Stimulated activated naive CD8-positive, alpha-beta T cell treated with anti-CD3 and anti-CD28 coated beads, Interleukin-15, Interleukin-2, amounts not matched to agents 100 U/mL and 50 U/mL, for 24 hours (primary cell): ENCODE data around the gene ZNF512B.
"Not testable (repeated sequence)": the region's sequence is repeated elsewhere in the genome, so short reads cannot be mapped to it uniquely, and the experiment has no call there.

ENCODE experiments used
- ATAC-seq: fragments of 150-1000 bp; cut with Tn5 transposase; one replicate; pipeline ENCODE4 v1.10.0; 2021
- DNase-seq: peaks from one replicate; pipeline ENCODE4 v3.0.0; 2021

Gene ZNF512B

DNA sequence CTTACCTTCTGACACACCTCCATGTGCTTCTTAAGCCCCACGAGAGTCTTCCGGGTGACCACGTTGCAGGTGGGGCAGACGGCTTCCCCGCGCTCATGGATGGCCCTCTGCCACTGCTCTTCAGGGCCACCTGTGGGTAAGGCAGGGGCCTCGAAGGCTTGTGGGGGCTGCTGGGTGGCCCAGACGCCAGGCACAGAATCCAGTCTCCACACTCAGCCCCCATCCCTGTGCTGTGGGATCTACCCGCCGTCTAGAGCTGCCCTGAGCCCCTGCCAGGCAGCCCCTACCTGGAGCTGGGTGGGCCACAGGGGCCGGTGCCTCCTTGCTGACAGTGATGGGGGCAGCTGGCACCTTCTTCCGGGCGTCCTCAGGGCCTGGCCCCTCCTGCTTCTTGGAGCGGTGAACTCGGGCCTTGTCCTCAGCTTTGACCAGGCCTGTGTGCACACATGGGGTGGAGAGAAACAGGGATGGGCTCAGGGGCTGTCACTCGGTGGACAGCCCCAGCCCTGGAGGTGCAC is 5.9 kb downstream of the ZNF512B start:
- ATAC-seq (no peak), DNase-seq (no peak)

DNA sequence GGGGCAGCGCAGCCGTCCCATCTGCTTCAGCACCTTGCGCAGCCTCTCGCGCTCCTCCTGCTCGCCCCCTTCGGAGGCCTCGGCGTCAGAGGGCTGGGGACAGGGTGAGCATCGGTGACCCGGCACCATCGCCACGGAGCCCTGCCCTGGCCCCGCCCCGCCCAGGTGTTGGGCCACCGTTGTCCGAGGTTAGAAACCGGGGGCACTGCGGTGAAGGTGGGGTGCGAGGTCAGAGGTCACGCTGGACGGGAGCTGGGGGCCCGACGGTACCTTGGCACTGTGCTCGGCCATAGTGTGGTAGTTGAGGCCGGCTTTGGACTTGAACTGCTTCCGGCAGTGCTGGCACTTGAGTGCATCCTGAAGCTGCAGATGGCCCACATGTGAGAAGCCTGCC is 6.4 kb downstream of the ZNF512B start:
- ATAC-seq (no peak), DNase-seq (no peak)

DNA sequence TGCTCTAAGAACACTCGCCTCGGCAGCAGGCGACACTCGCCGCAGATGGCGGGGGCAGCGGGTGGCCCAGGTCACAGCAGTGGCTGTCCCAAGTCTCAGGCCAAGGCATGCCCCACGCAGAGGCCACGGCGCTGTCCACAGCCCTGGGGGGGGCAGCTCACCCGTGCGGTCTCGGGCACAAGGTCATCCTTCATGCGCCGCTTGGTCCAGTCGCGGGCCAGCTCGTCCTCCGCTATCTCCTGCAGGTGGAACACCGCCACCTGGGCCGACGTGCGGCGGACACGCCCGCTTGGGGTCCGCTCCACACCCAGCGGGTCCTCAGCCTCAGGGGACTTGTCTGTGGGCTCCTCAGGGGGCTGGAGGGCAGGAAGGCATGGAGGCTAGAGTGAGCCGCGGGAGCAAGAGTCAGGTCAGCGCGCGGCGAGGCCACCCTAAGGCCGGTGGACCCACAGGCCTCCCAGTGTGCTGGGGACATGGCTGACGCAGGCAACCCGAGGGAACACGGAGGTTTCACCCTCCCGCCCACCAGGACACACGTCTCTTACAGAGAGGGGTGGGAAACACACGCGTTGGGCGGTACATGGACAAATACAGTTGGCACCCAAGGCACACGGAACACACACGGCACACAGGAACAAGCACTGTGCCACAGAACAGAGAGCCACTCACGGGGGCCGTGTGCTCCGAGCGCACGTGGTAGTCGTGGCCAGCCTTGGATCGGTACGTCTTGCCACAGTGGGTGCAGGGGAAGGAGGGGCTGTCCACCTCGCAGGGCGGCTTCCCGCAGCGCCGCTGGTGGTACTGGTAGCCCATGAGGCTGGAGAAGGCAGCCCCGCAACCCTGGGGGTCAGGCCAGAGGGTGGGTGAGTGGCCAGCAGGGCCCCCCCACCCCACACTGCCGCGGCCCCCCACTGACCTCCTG is 7.0 kb downstream of the ZNF512B start:
- DNase-seq, result no peak
- no peak for ATAC-seq

- no peak for ATAC-seq
Observed at GRCh38 chr20:63961664-63962425, 7.9 kb downstream of the ZNF512B start.

DNA sequence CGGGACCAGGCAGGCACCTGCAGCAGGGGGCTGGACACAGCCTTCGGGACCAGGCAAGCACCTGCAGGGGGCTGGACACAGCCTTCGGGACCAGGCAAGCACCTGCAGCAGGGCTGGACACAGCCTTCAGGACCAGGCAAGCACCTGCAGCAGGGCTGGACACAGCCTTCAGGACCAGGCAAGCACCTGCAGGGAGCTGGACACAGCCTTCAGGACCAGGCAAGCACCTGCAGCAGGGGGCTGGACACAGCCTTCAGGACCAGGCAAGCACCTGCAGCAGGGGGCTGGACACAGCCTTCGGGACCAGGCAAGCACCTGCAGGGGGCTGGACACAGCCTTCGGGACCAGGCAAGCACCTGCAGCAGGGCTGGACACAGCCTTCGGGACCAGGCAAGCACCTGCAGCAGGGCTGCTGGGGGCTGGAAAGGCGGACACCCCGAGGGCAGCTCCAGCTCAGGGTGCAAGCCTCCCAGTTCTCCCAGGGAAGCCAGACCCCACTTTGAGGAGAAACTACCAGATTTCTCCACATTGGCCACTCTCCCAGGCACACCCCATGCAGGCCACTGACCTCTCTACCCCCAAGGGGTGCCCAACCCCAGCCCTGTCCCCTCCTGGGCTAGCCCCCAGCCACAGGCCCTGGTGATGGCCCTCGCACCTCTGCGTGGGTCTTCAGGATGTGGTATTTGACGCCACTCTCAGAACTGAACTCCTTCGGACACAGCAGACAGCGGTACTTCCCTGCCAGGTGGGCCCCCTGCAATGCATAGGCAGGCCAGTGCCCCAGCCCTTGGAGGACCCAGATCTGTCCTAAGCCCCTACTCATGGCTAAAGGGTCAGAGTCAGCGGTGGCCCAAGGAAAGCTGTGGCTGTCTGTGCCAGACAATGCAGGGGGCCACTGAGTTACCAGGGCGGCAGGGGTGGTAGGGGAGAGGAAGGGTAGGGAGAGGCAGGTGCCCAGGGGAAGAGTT is 8.8 kb downstream of the ZNF512B start:
- ATAC-seq, DNase-seq: not testable (repeated sequence)

More at GRCh38 chr20:63961664-63962425, 7.9 kb downstream of the ZNF512B start:
- DNase-seq, result no peak

DNA sequence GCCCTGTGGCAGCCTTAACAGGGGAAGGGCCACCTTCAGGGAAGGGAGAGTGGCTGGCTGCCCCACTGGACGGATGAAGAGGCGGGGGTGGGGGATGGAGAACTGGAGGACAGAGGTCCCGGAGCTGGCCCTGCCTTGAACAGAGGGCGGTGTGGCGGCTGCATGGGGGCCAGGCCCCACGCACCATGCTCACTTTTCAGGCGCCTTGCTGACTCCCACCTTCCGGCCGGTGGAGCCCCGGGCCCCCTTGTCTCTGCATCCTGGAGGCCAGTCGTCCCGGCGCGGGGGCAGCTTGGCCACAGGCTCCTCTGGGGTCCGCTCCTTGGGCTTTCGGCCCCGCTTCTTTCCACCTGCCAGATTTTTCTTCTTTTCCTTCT is 10.0 kb downstream of the ZNF512B start:
- no peak for ATAC-seq
- DNase-seq, result no peak

DNA sequence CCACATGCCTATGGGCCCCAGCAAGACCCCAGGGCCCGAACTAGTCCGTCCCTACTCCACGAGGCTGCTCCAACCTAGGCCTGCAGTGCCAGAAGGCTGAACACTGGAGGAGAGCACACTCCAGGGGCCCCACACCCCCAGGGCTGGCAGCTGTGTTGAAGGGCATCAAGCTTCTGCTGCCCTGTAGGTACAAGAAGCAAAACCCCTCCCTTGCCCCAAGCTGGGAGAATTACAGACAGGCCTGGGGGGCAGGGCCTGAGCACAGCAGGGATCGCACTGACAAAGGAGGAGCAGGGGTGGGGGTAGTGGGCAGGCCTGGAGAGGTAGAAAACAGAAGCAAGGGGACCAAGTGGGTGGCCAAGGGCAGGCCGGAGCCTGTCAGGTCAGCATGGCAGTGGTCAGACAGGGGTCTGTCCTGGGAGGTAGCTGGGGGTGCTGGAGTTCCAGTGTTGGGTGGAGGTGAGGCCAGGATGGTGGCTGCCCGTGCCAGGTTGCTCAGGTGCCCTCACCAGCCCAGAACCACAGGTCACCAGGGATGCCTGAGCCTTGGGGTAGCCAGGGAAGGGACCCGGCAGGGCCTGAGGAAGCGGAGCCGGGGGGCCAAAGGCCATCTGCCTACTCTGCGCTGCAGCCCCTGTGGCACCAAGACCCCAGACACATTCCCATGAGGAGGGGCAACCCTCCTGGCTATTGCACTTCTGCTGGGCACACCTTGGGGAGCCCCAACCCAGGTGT is 10.6 kb downstream of the ZNF512B start:
- ATAC-seq, result no peak
- DNase-seq, result no peak

DNA sequence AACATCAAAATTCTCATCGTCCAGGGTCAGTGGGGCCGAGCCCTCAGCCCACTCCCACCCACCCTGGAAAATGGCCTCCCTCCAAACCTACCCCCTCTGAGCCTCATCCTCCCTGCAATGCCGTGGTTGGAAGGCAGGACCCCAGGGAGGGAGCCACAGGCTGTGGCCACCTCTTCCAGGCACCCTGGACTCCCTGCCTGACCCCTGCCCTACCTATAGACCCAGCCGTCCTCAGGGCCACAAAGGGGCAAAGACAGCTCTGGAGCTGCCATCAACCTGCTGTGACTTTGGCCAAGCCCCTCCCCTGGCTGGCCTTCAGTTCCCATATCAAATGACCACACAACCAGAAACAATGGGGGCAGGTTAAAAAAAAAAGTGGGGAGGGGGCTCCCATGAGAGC is 11.3 kb downstream of the ZNF512B start:
- DNase-seq (no peak), ATAC-seq (no peak)

DNA sequence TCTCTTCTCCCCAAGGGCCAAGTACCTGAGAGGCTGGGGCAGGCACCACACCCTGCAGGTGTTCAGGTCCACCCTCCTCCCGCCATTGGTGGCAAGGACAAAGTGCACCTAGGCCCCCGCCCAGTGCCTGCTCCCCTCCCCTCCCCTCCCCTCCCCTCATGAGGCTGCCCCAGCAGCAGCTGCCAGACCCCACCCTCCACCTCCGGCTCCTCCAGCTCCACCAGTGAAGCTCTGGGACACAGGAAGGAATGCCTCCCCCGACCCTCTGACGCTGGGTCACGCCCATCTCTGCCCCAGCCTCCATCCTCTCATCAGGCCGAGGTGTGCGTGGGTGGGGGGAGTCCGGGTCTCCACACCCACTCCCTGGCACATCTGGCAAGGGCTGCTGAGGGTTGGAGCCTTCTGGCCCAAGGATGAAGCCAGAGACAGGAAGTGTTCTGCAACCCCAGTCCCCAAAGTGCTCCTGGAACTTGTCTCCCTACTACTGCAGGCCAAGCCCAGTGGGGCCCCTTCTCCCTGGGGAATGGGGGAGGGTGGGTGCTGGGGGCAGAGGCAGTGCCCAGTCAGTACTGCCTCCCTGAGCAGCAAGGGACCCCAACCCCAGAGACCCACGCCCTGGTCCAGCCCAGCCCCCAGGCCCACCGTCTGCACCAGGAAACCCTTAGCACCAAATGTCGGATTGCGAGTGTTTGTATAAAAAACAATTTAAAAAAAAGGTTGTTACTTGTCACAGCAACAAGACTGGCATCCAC is 11.9 kb downstream of the ZNF512B start:
- DNase-seq, result peak; percentile 62
- no peak for ATAC-seq

DNA sequence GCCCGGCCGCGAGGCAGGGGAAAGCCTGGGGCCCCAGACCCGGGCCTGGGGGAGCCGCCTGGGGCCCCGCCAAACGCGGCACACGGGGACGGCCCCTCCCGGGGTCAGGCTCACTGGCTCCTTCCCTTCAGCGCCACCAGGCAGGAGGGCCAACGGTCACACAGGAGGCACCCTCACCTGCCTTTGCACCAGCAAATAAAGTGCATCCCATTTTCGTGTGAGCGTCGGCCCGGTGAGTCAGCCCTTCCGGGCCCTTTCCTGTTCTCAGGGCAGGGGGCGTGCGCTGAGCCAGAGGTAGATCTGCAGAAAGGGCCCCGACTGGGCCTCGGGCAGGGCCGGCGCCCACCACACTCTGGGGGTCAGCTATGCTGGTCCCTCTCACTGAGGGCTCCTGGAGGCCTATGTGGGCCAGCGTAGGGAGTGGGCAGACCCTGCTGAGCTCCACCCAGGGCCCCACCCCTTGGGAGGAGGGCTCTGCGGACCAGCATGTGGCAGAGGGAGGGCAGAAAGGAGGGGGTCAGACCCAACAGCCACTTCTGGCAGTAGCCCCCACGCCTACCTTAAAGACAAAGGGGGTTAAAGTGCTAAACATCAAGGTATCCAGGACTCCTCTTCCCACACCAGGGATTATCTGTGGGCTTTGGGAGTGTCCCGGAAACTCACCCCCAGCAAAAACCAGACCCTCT is 12.6 kb downstream of the ZNF512B start:
- ATAC-seq (peak; percentile 55), DNase-seq (peak; percentile 75)

DNA sequence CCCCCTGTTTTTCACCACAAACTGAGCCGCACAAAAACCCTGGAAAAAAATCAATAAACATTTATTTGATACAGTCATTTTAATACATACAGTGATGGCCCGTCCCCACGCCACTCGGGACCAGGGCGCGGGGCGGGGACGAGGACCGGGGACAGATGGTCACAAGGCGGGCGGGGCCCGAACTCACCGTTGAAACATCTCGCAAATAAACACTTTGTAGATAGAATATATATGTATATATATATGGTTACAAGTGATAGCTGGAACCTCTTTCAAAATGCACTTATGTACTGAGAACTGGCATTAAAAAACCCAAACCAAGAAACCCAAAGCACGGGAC is 13.1 kb downstream of the ZNF512B start:
- no peak for DNase-seq
- peak; percentile 1 for ATAC-seq

GRCh38 chr20:63955827-63956663 is 13.7 kb downstream of the ZNF512B start, which contains the start of gene UCKL1:
UCKL1 (minus strand) TSS chr20:63956416; CDS start chr20:63956372, 44 bp downstream.
- DNase-seq (peak; percentile 90), ATAC-seq (peak; percentile 83)

DNA sequence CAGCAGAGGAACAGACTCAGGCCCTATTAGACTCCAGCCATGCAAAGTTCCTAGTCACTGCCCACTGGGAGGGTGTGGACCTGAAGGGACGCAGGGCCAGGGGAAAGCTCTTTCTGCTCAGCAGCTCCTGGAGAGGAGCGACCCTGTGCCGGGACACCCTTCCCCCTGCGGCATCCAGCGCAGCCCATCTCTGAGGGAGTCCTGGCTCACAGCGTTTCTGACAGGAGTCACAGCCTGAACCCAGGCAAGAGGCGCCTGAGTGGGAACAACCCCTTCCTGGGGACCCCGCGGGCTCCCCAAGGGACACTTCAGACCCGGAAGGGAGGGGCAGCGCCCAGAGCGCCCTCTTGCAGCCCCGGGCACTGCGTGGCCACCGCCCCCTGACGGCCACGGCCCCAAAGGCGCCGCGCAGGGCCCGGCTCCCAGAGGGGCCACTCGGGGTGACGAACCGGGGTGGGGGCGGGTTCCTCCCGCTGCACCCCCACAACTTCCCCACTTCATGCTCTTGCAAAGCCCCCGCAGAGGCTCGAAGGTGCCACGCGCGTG is 14.4 kb downstream of the ZNF512B start:
- no peak for ATAC-seq
- DNase-seq, result peak; percentile 55

DNA sequence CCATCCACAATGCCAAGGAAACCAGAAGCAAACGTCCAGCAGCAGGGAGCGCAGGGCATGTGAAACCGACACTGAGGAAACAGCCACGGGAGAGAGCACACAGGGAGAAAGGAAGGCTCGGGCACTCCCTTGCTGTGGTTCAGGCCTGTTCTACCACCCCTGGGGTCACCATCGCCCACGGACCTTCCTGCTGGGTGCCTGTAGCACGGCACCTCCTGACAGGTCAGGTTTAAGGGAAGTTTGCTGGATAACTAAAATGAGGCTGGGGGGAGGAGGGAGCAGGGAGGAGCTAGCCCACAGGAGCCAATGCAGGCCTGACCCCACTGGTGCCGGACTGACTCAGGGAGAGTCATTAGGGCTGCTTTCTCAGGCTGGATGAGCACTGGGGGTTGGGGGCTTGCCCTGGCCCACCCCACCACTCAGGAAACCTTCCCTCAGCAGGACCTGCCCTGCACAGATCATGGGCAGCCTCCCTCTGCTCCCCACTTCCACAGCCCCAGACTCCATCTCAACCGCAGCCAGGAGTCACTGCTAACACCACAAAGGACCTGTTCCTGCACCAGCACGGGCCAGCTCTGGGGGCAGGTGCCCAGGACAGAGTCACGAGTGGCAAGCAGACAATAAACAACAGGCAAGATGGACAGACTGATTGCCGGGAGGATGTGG is 15.8 kb downstream of the ZNF512B start:
- no peak for DNase-seq
- no peak for ATAC-seq

DNA sequence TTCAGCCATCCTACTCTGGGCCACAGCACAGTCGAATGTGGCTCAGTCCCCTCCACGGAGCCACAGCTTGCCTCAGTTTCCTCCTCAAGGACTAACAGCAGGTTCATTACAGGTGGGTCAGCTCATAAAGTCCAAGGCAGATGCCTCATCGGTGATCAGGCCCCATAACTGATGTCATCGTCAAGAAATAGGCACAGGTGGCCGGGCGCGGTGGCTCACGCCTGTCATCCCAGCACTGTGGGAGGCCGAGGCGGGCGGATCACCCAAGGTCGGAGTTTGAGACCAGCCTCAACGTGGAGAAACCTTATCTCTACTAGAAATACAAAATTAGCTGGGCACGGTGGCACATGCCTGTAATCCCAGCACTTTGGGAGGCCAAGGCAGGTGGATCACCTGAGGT is 17.0 kb downstream of the ZNF512B start:
- ATAC-seq (no peak), DNase-seq (no peak)

- DNase-seq (no peak), ATAC-seq (no peak)
Observed at GRCh38 chr20:63952210-63952535, 17.6 kb downstream of the ZNF512B start.

GRCh38 chr20:63951398-63952209 is 18.1 kb downstream of the ZNF512B start:
- DNase-seq, result no peak
- ATAC-seq, result no peak
